Stimulated activated naive CD4-positive, alpha-beta T cell (primary cell): ENCODE measurements around the gene MFGE8.
"Not testable (repeated sequence)": the region's sequence is repeated elsewhere in the genome, so short reads cannot be mapped to it uniquely, and the experiment has no call there.

ENCODE experiments used
- DNase-seq, 6 experiments: peaks; one replicate each; lab custom pipeline; 2025; lab: John Stamatoyannopoulos, UW

MFGE8 gene, protein sequence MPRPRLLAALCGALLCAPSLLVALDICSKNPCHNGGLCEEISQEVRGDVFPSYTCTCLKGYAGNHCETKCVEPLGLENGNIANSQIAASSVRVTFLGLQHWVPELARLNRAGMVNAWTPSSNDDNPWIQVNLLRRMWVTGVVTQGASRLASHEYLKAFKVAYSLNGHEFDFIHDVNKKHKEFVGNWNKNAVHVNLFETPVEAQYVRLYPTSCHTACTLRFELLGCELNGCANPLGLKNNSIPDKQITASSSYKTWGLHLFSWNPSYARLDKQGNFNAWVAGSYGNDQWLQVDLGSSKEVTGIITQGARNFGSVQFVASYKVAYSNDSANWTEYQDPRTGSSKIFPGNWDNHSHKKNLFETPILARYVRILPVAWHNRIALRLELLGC

DNA sequence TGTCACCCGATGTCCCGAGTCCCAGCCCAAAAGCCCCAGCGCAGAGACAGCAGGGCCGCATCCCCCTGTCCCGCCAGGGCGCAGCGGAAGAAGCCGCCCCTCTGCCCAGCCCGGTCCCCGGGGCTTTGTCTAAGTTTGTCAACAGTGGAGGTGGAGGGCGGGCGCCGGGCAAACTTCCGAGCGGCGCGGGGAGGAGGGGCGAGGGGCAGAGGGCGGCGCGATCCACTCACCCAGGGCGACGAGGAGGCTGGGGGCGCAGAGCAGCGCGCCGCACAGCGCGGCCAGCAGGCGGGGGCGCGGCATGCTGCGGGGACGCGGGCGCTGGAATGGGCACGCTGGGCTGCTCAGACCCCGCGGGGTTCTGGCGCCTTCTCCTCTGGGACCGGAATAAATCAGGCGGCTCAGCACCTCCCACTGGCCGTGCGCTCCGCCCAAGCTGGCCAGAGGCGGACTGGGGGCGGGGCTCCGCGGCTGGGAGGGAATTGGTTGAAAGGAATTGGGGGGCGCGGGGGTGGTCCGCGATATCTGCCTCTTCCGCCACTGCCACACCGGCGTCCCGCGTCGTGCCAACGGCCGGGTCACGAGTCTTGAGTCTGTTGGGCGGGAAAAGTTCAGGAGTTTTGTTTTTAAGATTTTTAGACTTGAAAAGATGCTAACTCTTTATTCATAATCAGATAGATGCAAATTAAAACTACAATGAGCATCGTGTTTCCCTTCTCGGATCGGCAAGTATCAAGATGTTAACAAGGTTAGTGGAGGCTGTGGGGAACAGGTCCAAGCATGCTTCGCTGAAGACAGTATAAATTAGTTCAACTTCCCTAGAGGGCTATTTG is at the start of gene MFGE8:
MFGE8 (minus strand) TSS at position 363 of the 833 bp plus-strand sequence; CDS start at position 303, 60 bp downstream.
- DNase-seq: peak; percentile 53 to 78 (median 66)

DNA sequence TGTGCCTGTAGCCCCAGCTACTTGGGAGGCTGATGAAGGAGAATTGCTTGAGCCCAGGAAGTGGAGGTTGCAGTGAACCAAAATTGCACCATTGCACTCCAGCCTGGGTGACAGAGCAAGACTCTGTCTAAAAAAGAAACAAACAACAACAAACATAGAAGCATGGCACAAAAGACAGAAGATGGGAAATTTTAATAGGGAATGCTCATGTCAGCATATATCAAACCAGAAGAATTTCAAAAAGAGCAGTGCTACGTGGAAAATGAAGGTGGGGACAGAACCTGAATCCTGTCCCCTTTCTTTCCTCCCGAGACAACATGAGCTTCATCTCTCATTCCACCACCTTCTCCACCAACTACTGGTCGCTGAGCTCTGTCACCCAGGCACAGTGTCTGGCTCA is 46.3 kb upstream of the MFGE8 start:
- no peak for DNase-seq

DNA sequence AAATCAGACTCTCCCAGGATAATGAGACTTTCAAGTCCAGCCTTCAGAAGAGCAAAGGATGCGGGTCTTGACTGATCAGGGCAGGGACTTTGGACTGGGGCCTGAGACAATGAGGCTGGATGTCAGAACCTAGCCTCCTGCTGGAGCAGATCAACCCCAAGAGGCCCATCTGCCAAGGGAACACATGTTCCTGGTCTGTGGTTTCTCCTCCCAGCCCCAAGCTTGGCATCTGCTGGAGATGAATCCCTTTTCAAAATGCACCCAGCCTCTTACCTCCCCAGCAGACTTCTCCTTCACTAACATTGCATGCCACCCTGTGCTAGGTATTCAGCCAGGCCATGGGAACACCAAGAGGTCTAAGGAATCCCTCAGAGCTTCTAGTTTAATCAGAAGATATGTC is 43.7 kb upstream of the MFGE8 start:
- no peak for DNase-seq

DNA sequence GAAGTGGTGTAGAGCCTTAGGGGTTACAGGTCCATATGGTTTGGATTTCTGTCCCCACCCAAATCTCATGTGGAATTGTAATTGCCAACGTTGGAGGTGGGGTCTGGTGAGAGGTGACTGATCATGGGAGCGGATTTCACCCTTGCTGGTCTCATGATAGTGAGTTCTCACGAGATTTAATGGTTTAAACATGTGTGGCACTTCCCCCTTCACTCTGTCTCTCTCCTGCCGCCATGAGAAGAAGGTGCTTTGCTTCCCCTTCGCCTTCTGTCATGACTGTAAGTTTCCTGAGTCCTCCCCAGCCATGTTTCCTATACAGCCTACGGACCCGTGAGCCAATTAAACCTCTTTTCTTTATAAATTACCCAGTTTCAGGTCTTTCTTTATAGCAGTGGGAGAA is 43.1 kb upstream of the MFGE8 start:
- no peak for DNase-seq

DNA sequence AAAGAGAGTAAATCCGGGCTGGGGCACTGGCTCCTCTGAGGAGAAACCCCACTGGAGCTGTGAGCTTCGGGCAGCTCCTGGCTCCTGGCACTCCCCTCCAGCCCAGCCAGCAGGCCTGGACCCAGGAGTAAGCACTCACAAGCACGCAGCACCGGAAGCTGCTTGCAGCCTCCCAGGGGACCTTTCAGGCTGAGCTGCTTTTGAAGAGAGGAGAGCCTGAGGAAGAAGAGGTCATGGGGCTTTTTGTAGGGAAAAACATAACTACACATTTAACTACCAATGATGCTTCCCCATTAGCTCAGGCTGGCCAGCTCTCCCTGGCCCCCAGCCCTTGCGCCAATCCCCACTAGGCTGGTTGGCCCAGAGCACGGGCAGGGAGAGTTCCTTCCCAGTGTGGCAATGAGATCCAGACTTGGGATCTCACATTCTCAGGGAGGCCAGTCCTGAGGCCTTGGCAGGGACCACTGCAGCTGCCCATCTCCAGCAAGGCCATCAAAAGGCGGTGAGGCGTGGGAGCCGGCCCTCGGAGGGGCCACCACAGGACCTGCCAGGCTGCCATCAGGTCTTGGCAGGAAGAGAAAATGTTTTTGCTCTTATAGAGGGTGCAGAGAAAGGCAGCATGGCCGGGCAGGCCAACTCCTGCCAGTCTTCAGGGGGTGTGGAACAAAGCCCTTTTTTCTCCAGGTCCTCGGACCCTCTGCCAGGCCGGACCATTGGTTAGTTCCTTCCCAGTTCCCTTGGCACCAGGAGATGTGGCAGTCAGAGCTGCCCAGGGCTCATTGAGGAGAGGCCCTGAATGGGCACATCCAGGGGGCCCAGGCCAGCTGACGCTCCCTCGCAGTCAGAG is 41.5 kb upstream of the MFGE8 start:
- no peak for DNase-seq

DNA sequence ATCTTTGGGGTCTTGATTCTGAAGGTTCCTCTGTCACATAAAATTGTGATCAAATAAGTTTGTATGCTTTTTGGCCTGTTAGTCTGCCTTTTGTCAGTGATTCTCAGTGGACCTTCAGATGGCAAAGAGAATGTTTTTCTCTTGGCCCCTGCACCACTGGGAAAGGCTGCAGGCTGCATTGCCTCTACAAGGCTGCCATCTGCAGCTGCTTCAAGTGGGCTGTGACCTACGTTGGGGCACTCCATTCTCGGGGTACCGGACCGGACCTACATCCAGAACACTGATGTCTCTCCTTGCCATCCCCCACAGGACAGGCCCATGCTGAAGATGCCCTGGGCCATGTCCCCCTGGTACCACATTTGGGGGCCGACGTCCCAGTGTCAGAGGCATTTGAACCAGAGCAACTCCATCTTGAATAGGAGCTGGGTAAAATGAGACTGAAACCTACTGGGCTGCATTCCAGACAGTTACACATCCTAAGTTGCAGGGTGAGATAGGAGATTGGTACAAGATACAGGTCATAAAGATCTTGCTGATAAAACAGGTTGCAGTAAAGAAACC is 37.5 kb upstream of the MFGE8 start:
- no peak for DNase-seq

DNA sequence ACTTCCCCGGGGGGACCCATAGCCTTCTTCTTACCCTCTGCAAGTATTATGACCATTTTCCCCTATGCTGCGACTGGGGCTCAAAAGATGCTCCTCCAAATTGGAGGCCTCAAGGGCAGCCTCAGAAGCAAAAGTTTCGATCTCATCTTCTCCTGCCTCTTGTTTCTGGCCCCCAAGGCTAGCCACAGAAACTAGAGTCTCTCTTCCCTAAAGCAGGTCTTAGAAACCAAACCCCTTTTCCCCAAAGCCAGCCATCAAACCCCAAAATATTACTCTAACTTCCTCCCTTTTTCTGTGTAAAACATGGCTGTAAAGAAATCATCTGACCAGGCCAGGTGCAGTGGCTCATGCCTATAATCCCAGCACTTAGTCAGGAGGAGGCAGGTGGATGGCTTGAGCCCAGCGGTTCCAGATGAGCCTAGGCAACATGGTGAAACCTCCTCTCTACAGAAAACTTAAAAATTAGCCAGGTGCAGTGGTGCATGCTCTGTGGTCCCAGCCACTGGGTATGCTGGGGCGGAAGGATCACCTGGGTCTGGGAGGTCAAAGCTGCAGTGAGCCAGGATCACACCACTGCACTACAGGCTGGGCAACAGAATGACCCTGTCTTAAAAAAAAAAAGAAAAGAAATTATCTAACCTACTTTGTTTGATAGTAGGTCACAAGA is 36.7 kb upstream of the MFGE8 start:
- no peak for DNase-seq

DNA sequence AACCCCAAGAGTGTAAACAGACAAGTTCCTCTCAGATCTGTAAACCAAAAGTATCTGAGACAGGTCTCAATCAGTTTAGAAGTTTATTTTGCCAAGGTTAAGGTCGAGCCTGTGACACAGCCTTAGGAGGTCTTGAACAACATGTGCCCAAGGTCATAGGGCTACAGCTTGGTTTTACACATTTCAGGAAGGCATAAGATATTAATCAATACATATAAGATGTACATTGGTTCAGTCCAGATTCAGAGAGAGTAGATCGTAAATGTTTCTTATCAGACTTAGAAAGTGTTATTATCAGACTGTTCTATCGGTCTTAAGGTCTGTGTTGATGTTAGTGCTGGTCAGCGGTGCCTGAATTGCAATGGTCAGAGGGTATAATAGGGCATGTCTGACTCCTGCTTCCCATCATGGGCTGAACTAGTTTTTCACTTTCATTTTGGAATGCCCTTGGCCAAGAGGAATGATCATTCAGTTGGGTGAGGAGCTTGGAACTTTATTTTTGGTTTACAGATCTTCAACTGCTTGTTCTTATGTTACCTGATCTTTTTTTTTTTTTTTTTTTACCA is 27.0 kb upstream of the MFGE8 start:
- DNase-seq: no peak

DNA sequence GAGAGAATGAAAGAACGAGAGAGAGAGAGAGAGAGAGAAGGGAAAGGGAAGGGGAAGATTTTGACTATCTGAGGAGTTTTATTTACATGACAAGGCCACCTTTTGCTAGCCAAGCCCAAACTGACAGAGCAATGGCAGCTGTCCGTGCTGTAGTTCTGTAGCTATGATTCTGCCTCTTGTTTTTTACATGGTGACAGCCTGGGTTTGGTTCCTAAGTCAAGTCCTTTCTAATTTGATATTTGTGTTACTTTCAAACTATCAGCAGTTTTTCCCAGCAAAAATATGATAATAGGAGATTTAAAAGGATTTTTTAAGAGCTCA is 26.3 kb upstream of the MFGE8 start:
- no peak for DNase-seq

DNA sequence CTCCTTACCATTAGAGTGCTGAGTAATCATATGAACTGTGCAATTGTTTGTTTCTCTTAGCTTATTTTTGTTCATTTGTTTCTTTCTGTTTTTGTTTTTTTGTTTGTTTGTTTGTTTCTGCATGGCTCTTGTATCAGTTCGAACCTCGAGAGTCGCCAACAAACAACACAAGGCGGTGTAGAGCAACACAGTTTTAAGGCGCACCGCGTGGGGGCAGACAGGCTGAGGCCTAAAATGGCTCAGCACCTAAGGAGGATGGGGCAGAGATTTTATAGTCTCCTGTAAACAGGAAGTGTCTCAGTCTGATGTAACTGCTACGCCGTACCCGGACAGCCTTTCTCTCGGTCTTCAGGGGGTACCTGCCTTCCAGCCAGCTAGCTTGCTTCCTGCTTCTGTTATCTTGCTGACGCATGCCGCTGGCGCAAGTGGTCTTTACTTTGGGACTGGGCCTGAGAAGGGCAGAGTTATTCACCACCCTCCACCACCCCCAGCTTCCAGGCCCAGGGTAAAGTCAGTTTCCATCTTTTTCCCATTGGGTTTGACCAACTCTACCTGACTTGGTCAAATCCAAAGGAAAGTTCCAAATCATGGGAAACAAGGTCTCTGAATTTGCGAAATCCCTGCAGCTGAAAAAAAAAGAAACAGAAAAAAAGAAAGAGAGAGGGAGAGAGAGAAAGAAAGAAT is 25.8 kb upstream of the MFGE8 start:
- DNase-seq: no peak

DNA sequence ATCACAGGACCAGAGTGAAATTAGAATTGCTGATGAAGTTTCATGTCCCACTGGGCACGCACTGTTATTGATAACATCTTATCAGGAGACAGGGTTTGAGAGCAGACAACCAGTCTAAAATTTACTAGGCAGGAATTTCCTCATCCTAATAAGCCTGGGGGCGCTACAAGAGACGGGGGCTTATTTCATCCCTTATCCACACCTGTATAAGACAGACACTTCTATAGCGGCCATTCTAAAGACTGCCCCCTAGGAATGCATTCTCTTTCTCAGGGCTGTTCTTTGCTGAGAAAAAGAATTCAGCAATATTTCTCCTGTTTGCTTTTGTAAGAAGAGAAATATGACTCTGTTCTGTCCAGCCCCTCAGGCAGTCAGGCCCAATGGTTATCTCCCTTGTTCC is 21.3 kb upstream of the MFGE8 start:
- DNase-seq: not testable (repeated sequence)

DNA sequence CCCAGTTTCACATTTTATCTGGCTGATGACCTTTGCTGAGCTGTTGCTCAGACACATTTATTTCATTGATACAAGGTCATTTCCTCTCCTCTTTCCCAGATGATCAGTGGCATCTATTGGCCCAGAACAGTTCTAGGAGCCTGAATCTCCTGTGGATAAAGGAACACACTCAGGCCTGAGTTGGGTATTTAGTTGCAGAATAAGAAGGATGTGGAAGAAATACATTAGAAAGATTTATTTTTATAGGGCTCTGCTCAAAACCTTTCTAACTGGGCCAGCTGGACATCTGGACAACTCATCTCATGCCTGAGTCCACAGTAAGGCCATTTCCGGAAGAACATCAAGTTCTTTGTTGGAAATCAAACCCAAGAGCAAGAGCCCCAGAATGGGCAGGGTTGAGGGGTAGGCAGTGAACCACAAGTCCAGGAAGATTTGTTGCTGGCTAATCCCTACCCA is 19.7 kb upstream of the MFGE8 start:
- no peak for DNase-seq

DNA sequence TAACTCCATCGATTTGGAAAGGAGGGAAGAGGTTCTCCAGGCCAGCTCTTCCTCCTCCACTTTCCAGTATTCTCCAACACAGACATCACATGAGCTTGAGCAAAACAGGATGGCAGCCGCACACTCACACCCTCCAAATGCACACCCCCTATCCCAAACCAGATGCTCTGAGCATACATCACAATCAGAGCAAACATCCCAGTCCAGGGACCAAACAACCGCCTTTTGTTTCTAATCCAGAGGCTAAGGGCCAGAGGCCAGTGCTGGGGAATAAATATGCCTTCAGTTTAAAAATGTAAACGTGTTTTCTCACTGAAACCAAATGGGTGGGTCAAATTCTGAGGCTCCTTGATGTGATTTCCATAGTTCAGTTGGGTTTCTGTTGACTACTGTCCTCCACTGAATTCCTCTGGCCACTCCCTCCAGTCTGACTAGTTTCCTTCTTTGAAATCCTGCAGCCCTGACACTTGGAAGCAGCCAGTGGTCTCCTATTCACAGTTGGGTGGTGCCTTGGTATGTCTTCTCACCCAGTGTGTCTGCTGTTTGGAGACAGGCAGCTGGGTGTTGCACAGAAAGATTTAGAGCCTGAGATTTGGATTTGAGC is 19.2 kb upstream of the MFGE8 start:
- no peak for DNase-seq

DNA sequence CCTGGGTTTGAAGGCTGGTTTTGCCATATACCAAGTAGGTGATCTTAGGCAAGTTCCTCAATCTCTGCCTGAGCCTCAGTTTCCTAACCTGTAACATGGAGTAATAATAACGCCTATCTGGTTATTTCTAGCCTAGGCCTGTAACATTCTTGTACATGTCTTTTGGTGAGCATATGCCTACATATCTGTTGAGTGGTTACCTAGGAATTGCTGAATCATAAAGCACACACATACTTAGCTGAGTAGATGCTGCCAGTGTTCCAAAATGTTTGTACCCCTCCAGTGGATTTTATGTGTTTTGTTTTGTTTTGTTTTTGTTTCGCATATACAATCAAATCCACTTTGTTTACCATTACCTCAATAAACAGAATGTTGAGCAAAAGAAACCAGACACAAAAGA is 17.4 kb upstream of the MFGE8 start:
- no peak for DNase-seq

DNA sequence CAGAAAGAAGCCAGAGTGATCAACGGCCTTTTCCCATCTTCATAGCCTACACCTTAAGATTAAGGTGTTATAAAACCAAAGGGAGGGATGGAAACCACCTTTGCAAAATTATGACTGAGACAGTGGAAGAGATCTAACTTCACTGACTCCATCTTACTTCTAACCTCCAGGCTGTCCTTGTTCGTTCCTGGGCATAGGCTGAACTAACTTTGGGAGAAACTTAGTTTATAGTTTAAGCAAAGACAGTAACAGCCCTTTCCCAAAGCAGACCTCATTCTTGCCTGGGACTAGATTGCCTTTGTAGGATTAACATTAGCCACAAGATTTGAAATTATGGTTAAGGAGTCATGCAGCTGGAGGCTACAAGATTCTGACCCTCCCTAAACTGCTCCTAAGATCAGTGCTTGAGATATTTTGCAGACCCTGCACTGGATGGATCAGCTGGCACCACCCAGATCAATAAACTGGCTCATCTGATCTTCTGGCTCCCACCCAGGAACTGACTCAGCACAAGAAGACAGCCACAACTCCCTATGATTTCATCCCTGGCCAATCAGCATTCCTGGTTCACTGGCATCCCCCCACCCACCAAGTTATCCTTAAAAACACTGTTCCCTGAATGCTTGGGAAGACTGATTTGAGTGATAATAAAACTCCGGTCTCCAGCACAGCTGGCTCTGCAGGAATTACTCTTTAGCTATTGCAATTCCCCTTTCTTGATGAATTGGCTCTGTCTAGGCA is 16.3 kb upstream of the MFGE8 start:
- DNase-seq: not testable (repeated sequence)

DNA sequence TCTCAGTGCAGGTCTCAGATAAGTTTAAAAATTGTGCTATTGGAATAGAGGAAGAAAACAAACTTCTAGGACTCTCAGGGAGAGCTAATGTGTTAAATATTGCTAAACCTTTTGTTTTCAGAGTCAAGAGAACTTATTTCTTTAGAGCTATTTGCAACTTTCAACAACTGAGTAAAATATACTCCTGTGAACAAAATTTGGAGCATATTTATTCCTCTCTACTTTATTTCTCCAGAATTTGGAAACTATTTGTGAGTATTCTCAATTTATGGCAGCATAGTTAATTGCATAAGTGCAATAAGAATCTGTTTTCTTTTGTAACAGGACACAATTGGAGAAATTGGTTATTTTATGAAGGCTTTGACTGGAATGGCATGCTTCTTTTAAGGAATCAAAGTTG is 15.0 kb upstream of the MFGE8 start:
- not testable (repeated sequence) for DNase-seq

DNA sequence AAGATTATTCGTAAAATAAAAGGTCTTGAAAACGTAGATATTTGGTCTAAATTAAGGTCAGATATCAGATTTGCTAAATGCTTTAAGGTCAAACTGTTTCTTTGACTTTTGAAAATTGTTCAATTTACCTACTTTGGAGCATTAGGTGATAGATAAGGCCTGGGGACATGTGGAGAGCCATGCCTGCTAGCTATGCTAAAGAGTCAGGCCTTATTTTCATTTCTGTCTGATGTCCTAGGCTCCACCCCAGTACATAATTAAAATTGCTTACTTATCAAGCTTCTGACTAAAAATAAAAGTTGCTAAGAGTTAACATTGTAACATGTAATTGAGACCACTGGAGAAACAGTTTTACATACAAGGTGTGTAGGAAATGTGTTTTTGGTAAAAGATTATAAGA is 12.5 kb upstream of the MFGE8 start:
- not testable (repeated sequence) for DNase-seq

DNA sequence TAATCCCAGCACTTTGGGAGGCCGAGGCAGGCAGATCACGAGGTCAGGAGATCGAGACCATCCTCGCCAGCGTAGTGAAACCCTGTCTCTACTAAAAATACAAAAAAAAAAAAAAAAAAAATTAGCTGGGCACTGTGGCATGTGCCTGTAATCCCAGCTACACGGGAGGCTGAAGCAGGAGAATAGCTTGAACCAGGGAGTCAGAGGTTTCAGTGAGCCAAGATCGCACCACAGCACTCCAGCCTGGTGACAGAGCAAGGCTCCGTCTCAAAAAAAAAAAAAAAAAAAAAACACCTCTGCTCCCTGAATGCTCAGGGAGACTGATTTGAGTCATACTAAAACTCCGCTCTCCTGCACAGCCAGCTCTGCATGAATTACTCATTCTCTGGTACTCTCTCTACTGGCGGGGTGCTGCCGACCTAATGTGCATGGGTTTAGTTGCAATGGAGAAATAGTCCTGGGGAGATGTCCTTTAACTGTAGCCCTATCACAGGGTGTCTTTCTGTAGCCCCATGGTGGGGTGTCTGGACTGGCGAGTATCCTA is 7.8 kb upstream of the MFGE8 start:
- DNase-seq: not testable (repeated sequence)
